Breast epithelium (tissue), 3 donors: ENCODE measurements around the gene SLC6A1.

Source experiments
- POLR2A ChIP-seq: fragments of 450-650 bp; IDR thresholded peaks from one replicate; pipeline ENCODE4 v1.6.1; 2016; ENCODE audit warnings: antibody characterized with exemption, mild to moderate bottlenecking, moderate library complexity
- POLR2AphosphoS5 ChIP-seq, 3 donors: sonication (generic); formaldehyde crosslinking; IDR thresholded peaks; one replicate each; pipeline ENCODE4 v1.6.1; 2017; ENCODE audit warnings: antibody characterized with exemption in 3 of 3
- TF ChIP-seq, protein P1 (sequence below), 3 donors: fragments of 450-650 bp; IDR thresholded peaks; one replicate each; pipeline ENCODE4 v1.5.1; 2016 to 2017; ENCODE audit warnings: antibody characterized with exemption in 3 of 3, mild to moderate bottlenecking in 3 of 3, moderate library complexity in 3 of 3

DNA sequence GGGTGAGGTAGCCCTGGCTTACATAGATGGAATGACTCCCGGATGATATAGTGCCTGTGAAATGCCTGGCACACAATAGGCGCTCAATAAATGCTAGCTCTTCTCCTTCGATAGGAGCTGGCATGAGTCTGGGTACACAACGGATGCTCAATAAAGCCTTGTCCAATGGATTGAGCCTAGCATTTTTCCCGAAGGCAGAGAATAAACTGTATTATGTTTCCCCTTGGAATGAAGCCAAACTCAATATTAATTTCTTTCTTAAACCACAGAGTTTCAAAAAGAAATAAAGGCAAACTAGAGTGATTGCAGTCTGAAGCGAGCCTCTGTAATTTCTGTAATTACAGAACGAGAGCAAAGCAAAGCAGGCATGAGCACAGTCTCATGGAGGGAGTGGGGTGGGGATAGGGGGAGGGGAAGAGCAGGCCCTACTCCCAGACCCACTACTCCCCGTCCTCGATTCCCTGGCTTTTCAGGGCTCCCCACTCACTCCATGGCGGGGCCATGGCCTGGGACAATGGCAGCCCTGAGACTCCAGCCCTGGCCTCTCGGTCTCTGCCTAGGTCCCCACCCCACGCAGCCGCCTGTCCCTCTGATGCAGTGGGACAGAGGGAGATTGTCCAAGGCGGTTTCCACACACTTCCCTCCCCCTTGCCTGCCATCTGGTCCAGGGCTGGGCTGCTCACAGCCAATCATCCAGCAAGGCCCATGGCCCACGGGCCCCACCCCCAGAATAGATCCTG is 18.0 kb downstream of the SLC6A1 start:
- TF ChIP-seq, protein P1, sequence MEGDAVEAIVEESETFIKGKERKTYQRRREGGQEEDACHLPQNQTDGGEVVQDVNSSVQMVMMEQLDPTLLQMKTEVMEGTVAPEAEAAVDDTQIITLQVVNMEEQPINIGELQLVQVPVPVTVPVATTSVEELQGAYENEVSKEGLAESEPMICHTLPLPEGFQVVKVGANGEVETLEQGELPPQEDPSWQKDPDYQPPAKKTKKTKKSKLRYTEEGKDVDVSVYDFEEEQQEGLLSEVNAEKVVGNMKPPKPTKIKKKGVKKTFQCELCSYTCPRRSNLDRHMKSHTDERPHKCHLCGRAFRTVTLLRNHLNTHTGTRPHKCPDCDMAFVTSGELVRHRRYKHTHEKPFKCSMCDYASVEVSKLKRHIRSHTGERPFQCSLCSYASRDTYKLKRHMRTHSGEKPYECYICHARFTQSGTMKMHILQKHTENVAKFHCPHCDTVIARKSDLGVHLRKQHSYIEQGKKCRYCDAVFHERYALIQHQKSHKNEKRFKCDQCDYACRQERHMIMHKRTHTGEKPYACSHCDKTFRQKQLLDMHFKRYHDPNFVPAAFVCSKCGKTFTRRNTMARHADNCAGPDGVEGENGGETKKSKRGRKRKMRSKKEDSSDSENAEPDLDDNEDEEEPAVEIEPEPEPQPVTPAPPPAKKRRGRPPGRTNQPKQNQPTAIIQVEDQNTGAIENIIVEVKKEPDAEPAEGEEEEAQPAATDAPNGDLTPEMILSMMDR (IDR thresholded peaks at IDR 0.05), result no peak
- TF ChIP-seq POLR2A, result no peak
- no peak for TF ChIP-seq POLR2AphosphoS5 (IDR thresholded peaks at IDR 0.05)
